PC-3 (cell line): ENCODE data around the gene SLC9A3. TPM values are rescaled to one million over a fixed set of nuclear protein-coding genes. Genes with fewer than 3 reads are reported as not detected.

Experiments
- ATAC-seq: fragments of 200-7000 bp; cut with Tn5 transposase; 2 replicates; pipeline ENCODE4 v1.9.1; 2020; ENCODE audit warnings: mild to moderate bottlenecking, moderate library complexity
- BruUV-seq: library from RNA; stranded (reverse); fragments of 400-500 nt; replicated peaks from 2 replicates; lab custom pipeline; 2021; lab: Mats Ljungman, UMichigan
- CTCF ChIA-PET: fragments of 300-600 bp; sonication (Branson Sonifier 250); formaldehyde crosslinking; loops from one replicate; lab custom pipeline; 2022; ENCODE audit warnings: antibody characterized with exemption; lab: Charles Lee
- POLR2A ChIA-PET: fragments of 300-600 bp; sonication (Branson Sonifier 250); formaldehyde crosslinking; loops from one replicate; lab custom pipeline; 2022; ENCODE audit warnings: antibody characterized with exemption; ENCODE audit not compliant: unreplicated experiment; lab: Charles Lee
- DNase-seq: peaks from one replicate; pipeline ENCODE4 v3.0.0-alpha.2; 2015
- H2AFZ ChIP-seq: fragments of 300-600 bp; sonication (generic); 2 replicates; pipeline ENCODE4 v1.6.0; 2016; ENCODE audit warnings: antibody characterized with exemption, low read length
- H3F3A ChIP-seq: fragments of 300-600 bp; sonication (generic); one replicate; pipeline ENCODE4 v1.6.0; 2017; ENCODE audit warnings: antibody characterized with exemption, low read length, control low read depth, mild to moderate bottlenecking; ENCODE audit not compliant: unreplicated experiment
- H3K27ac ChIP-seq: fragments of 300-600 bp; sonication (generic); 2 replicates; pipeline ENCODE4 v1.5.1; 2016; ENCODE audit warnings: mild to moderate bottlenecking, low read length
- H3K27me3 ChIP-seq: fragments of 300-600 bp; sonication (generic); 2 replicates; pipeline ENCODE4 v1.6.1; 2016; ENCODE audit warnings: low read length, mixed read lengths
- H3K36me3 ChIP-seq: fragments of 300-600 bp; sonication (generic); 2 replicates; pipeline ENCODE4 v1.6.1; 2016; ENCODE audit warnings: low read depth, mixed run types, low read length, mixed read lengths
- H3K4me1 ChIP-seq: fragments of 300-600 bp; sonication (generic); 2 replicates; pipeline ENCODE4 v1.5.1; 2016; ENCODE audit warnings: low read length; ENCODE audit not compliant: insufficient read depth
- H3K4me2 ChIP-seq: fragments of 300-600 bp; sonication (generic); 2 replicates; pipeline ENCODE4 v1.6.0; 2016; ENCODE audit warnings: low read length
- H3K4me3 ChIP-seq: fragments of 300-600 bp; sonication (generic); 2 replicates; pipeline ENCODE4 v1.5.1; 2016; ENCODE audit warnings: mild to moderate bottlenecking, low read length, mixed read lengths
- H3K79me2 ChIP-seq: fragments of 300-600 bp; sonication (generic); 2 replicates; pipeline ENCODE4 v1.6.1; 2017; ENCODE audit warnings: low read length, mixed read lengths
- H3K9ac ChIP-seq: fragments of 300-600 bp; sonication (generic); 2 replicates; pipeline ENCODE4 v1.6.0; 2016; ENCODE audit warnings: mild to moderate bottlenecking, low read length
- H3K9me2 ChIP-seq: fragments of 300-600 bp; sonication (generic); replicated peaks from 2 replicates; pipeline ENCODE4 v1.6.1; 2016; ENCODE audit warnings: mixed run types, low read length, mixed read lengths
- H3K9me3 ChIP-seq: fragments of 300-600 bp; sonication (generic); 2 replicates; pipeline ENCODE4 v1.6.1; 2016; ENCODE audit warnings: low read length, mixed read lengths
- H4K20me1 ChIP-seq: fragments of 300-600 bp; sonication (generic); 2 replicates; pipeline ENCODE4 v1.6.1; 2016; ENCODE audit warnings: low read length, mixed read lengths
- EZH2 ChIP-seq: fragments of 300-600 bp; sonication (generic); IDR thresholded peaks from one replicate; pipeline ENCODE4 v1.6.1; 2017; ENCODE audit warnings: antibody characterized with exemption, mild to moderate bottlenecking, low read length; ENCODE audit not compliant: unreplicated experiment
- EZH2phosphoT487 ChIP-seq: fragments of 300-600 bp; sonication (generic); IDR thresholded peaks from 2 replicates; pipeline ENCODE4 v1.6.1; 2018; ENCODE audit warnings: mild to moderate bottlenecking, antibody characterized with exemption, low read length, borderline replicate concordance
- intact Hi-C: fragments of 100-400 bp; cut with micrococcal nuclease; formaldehyde crosslinking; loops from 2 replicates; pipeline ENCODE4 v1.9.0; 2023
- total RNA-seq: library from RNA; depleted of rRNA; stranded (reverse); fragments of >200 nt; gene quantifications from 2 replicates; pipeline ENCODE4 v1.2.3, GENCODE V29; 2014
- TF ChIP-seq, protein P1 (sequence below): fragments of 300-600 bp; sonication (generic); conservative IDR thresholded peaks from 2 replicates; pipeline ENCODE4 v1.5.1; 2017; ENCODE audit warnings: antibody characterized with exemption, low read depth, mild to moderate bottlenecking, low read length

Gene SLC9A3
- total RNA-seq, 1 experiment from 2014 or later = 4.9 TPM

- no peak overlapping the region for H3K27ac ChIP-seq
- no peaks in the 10 kb centered on the region for H3F3A ChIP-seq
- ChIA-PET POLR2A (no interaction called here), CTCF (no interaction called here)
- no peak for ATAC-seq
- no peak overlapping the region for H3K9ac ChIP-seq
- H3K27me3 ChIP-seq = no peaks in the 10 kb centered on the region
- no TSS peak for BruUV-seq
- peaks cover 7% of the 10 kb centered on the region; the same call in 1 of the 2 replicates for H3K4me1 ChIP-seq
- H3K79me2 ChIP-seq = peaks cover 13% of the 10 kb centered on the region
- H3K9me3 ChIP-seq = no peaks in the 10 kb centered on the region
- H3K4me2 ChIP-seq = no peak overlapping the region
- peaks cover 13% of the 10 kb centered on the region; the same call in 1 of the 2 replicates for H3K36me3 ChIP-seq
- DNase-seq = no peak
- no peaks in the 10 kb centered on the region for H4K20me1 ChIP-seq
- intact Hi-C loops = no loop called here
- TF ChIP-seq, protein P1, sequence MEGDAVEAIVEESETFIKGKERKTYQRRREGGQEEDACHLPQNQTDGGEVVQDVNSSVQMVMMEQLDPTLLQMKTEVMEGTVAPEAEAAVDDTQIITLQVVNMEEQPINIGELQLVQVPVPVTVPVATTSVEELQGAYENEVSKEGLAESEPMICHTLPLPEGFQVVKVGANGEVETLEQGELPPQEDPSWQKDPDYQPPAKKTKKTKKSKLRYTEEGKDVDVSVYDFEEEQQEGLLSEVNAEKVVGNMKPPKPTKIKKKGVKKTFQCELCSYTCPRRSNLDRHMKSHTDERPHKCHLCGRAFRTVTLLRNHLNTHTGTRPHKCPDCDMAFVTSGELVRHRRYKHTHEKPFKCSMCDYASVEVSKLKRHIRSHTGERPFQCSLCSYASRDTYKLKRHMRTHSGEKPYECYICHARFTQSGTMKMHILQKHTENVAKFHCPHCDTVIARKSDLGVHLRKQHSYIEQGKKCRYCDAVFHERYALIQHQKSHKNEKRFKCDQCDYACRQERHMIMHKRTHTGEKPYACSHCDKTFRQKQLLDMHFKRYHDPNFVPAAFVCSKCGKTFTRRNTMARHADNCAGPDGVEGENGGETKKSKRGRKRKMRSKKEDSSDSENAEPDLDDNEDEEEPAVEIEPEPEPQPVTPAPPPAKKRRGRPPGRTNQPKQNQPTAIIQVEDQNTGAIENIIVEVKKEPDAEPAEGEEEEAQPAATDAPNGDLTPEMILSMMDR = no peak
- TF ChIP-seq EZH2 (no peak), EZH2phosphoT487 (no peak)
- no peak overlapping the region for H3K4me3 ChIP-seq
- no peaks in the 10 kb centered on the region for H3K9me2 ChIP-seq
- no peak overlapping the region for H2AFZ ChIP-seq
These were observed 58.5 kb downstream of the SLC9A3 start for GRCh38 chr5:465591-466403.

DNA sequence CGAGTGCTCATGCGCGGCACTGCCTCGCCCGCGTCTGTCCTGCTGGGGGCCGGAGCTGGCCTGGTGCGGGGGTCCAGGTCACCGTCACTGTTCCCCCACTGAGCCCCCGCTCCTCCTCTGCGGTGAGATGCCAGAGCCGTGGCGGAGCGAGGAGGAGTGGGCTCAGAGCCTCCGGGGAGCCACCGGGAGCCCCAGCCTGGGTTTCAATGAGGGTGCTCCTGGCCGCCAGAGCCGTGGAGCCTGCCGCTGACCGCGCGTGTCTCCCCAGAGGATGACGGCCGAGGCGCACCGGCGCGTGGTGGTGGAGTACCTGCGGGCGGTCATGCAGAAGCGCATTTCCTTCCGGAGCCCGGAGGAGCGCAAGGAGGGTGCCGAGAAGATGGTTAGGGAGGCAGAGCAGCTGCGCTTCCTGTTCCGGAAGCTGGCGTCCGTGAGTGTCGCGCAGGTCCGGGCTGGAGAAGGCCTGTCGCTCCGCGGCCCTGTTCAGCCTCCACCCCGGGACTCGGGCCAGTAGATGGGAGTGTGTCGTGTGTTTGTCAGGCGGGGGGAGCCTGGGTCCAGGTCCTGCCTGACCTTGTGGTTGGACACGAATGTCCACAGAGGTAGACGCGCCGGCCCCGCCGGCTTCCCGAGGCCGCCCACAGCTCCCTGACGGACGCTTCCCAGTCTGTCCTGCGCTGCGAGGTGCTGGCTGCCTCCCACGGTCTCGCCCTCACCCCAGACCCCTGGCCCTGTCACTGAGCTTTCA is 59.2 kb downstream of the SLC9A3 start:
- no TSS peak for BruUV-seq
- TF ChIP-seq, protein P1 = no peak
- TF ChIP-seq EZH2 (no peak), EZH2phosphoT487 (no peak)
- intact Hi-C loops = no loop called here
- H3K27ac ChIP-seq = no peak overlapping the region
- H3K9ac ChIP-seq = no peak overlapping the region
- DNase-seq (no peak), ATAC-seq (no peak)
- no peak overlapping the region for H3K4me2 ChIP-seq
- H3K79me2 ChIP-seq = peaks cover 10% of the 10 kb centered on the region
- H3K27me3 ChIP-seq = no peaks in the 10 kb centered on the region
- no peaks in the 10 kb centered on the region for H3K9me2 ChIP-seq
- H3K36me3 ChIP-seq = peaks cover 20% of the 10 kb centered on the region; the same call in 1 of the 2 replicates
- H2AFZ ChIP-seq = no peak overlapping the region
- no peak overlapping the region for H3K4me3 ChIP-seq
- no peaks in the 10 kb centered on the region for H4K20me1 ChIP-seq
- no peaks in the 10 kb centered on the region for H3K4me1 ChIP-seq
- no peaks in the 10 kb centered on the region for H3F3A ChIP-seq
- H3K9me3 ChIP-seq = no peaks in the 10 kb centered on the region
- ChIA-PET POLR2A (no interaction called here), CTCF (no interaction called here)
